Heart left ventricle (tissue), 16 donors: ENCODE data around the gene OR2A5. TPM values are rescaled to one million over a fixed set of nuclear protein-coding genes. Genes with fewer than 3 reads are reported as not detected.
A peak's percentile ranks its signal among the peaks of the same experiment; 100 is the strongest.

Experiments
- ATAC-seq, 4 donors: fragments of 200-7000 bp; cut with Tn5 transposase; one replicate each; pipeline ENCODE4 v1.9.1; 2020 to 2022; ENCODE audit warnings: moderate library complexity in 4 of 4, mild to moderate bottlenecking in 3 of 4, moderate number of reproducible peaks in 1 of 4
- DNase-seq, 5 donors: peaks; one replicate each; pipeline ENCODE4 v3.0.0-alpha.2; 2020
- H3K27ac ChIP-seq, 12 donors: fragments of 200-600 bp; sonication (generic) in 4 of 12; one replicate each; pipeline versions ENCODE4 v1.5.0 to v1.8.0; 2016 to 2022; ENCODE audit warnings: mild to moderate bottlenecking in 2 of 12
- H3K27me3 ChIP-seq, 9 donors: fragments of 200-600 bp; sonication (generic) in 2 of 9; one replicate each; pipeline versions ENCODE4 v1.5.1 to v1.8.0; 2016 to 2022; ENCODE audit warnings: mild to moderate bottlenecking in 3 of 9
- H3K36me3 ChIP-seq, 9 donors: fragments of 200-600 bp; sonication (generic) in 2 of 9; one replicate each; pipeline versions ENCODE4 v1.5.0 to v1.8.0; 2018 to 2022; ENCODE audit warnings: mild to moderate bottlenecking in 2 of 9
- H3K4me1 ChIP-seq, 12 donors: fragments of 200-600 bp; sonication (generic) in 4 of 12; one replicate each; pipeline versions ENCODE4 v1.5.0 to v1.8.0; 2016 to 2022; ENCODE audit warnings: mild to moderate bottlenecking in 3 of 12
- H3K4me3 ChIP-seq, 12 donors: fragments of 200-600 bp; sonication (generic) in 4 of 12; one replicate each; pipeline versions ENCODE4 v1.5.0 to v1.8.0; 2017 to 2022; ENCODE audit warnings: mild to moderate bottlenecking in 9 of 12, moderate library complexity in 4 of 12
- H3K9me3 ChIP-seq, 12 donors: fragments of 200-600 bp; sonication (generic) in 4 of 12; one replicate each; pipeline versions ENCODE4 v1.5.0 to v1.8.0; 2016 to 2022; ENCODE audit warnings: mild to moderate bottlenecking in 1 of 12
- CTCF ChIP-seq, 12 donors: fragments of 200-600 bp; sonication (generic) in 4 of 12; IDR thresholded peaks; one replicate each; pipeline versions ENCODE4 v1.5.0 to v1.8.0; 2018 to 2022; ENCODE audit warnings: antibody characterized with exemption in 12 of 12, mild to moderate bottlenecking in 5 of 12
- POLR2A ChIP-seq, 2 donors: fragments of 450-650 bp; IDR thresholded peaks; one replicate each; pipeline ENCODE4 v1.6.1; 2017; ENCODE audit warnings: antibody characterized with exemption in 2 of 2, mild to moderate bottlenecking in 2 of 2, moderate library complexity in 2 of 2
- WGBS, 4 donors: extraction: QIAGEN DNeasy Blood & Tissue Kit in 2 of 4; methylation state at CpG; one replicate each; pipeline versions ENCODE4 v1.1.5 to v1.1.7; 2013 to 2018; 5-methylcytosine and 5-hydroxymethylcytosine counted together
- intact Hi-C, 10 donors: fragments of 100-400 bp; cut with DNase I; formaldehyde crosslinking; loops; one replicate each; pipeline versions ENCODE4 v1.11.1 to v1.14.2; 2022
- polyA plus RNA-seq, 2 donors: library from polyadenylated mRNA; stranded (reverse); fragments of 200-250 nt; gene quantifications; one replicate each; pipeline ENCODE4 v1.2.3, GENCODE V29; 2013
- total RNA-seq, 9 donors: library from RNA; depleted of rRNA in 2 of 9; stranded (reverse); fragments of >200 nt in 2 of 9; fragmentation: NEBNext Ultra II Directional in 3 of 9; extraction: Animal tissue kit (Norgen Biotek cat#: 25700) in 3 of 9; gene quantifications; one replicate each; pipeline versions ENCODE4 v1.1.0 to v1.2.4, GENCODE V29; 2016 to 2023
- donor health status: ischemic (EF 13 %, LVEDD 7.1; RV severe dilation, severe dysfunction).
- donor health status: healthy with polysubstance abuse.
- donor health status: DM: no; HTN: yes; CAD: no.
- donor health status: DM: no; HTN: no; CAD: no.
- donor health status: ischemic (EF 25% LVEDD 6.9; RV normal size, moderate dysfunction).
- donor health status: ischemic (EF 25% LVEDD 5.7; RV mildly dilated, moderate dysfunction).
- donor health status: healthy.
- donor health status: DM: yes; HTN: yes; CAD: no.
- donor health status: ischemic (EF 35%, LVEDD 5.7; RV mildly dilated, moderate dysfunction).
- donor health status: nonischemic (EF 11% LVEDD 7.7; RV severe dilation, severe dysfunction).
- donor health status: DM: yes; HTN: yes; CAD: no.
- donor health status: PGD.
- donor health status: ischemic (EF 29% LVEDD 5.4; RV normal size, mild dysfunction).
- donor health status: nonischemic (EF 23%, LVEDD 6.1; RV moderate dilation, normal function).

Gene OR2A5
- total and polyA plus RNA-seq, 11 donors, result not detected

- TF ChIP-seq POLR2A (IDR thresholded peaks at IDR 0.05) (no peak), CTCF (IDR thresholded peaks at IDR 0.05) (no peak)
- no peak overlapping the region for H3K4me3 ChIP-seq
- no peak for ATAC-seq
- DNase-seq, result no peak
- H3K36me3 ChIP-seq, result no peaks in the 10 kb centered on the region
- no peak overlapping the region for H3K27ac ChIP-seq
- intact Hi-C loops, result loop anchor here in 3 of 10 donors (5.0 to 10.0 kb wide), 2 partner anchors 92 to 94 kb away; partner anchors contain the start of gene OR2A14 (in 2 of the 3)
- no peaks in the 10 kb centered on the region for H3K27me3 ChIP-seq
- WGBS, 4 donors, result 38 to 69% (median 50%) methylated on average over 1 of the region's 1 CpG
- peaks cover 0 to 21% (median 0%) of the 10 kb centered on the region in 12 donors for H3K4me1 ChIP-seq
- no peaks in the 10 kb centered on the region for H3K9me3 ChIP-seq
Observed at GRCh38 chr7:144032985-144033709, 15.6 kb upstream of the OR2A5 start.

DNA sequence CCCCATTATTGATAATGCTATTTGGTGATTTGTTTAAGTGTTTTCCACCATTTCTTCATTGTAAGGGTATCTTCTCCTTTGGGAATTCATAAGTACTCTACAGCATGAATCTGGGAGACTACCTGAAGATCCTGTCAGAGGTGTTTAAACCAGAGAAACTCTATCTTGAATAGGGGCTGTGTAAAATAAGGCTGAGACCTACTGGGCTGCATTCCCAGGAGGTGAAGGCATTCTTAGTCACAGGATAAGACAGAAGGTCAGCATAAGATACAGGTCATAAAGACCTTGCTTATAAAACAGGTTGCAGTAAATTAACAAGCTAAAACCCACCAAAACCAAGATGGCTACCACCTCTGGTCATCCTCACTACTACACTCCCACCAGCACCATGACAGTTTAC is 13.4 kb upstream of the OR2A5 start:
- H3K27ac ChIP-seq, result peak overlapping the region in 2 of 12 donors; percentile 55 to 71
- intact Hi-C loops, result loop anchor here in 2 of 10 donors (10.0 kb wide), 1 partner anchor 89 kb away; the partner anchor contains the start of gene OR2A14 (in 2 of the 2)
- no peak overlapping the region for H3K4me3 ChIP-seq

DNA sequence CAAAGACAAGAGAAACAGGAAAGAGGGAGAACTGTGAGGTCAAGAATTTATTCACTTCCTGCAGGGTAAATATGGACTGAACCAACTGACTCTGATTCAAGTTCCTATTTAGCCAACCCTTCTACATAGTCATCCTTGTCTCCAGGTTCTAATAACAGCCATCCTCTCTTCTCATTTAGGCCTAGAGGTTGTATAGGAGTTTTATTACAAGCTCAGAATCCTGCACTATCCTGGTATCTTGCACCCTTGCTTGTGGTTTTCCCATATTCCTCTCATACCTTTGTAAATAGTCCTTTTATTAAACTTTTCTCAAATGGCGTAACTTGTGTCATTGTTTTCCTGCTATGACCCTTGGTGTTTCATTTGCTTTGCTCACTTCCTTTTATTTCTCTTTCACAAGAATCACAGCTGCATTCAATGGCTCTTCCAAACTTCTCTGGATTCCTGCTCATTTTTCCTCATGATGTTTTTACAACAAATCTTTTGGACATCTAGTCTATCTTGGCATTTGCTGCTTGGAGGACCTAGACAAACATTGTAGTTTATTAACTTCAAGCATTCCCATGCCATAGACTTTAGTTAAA is 12.4 kb upstream of the OR2A5 start:
- Histone ChIP-seq H3K9me3 (no peaks in the 10 kb centered on the region), H3K36me3 (no peaks in the 10 kb centered on the region), H3K4me3 (no peak overlapping the region), H3K27ac (peak overlapping the region in 7 of 12 donors; percentile 10 to 71 (median 55)), H3K27me3 (no peaks in the 10 kb centered on the region), H3K4me1 (peaks cover 0 to 21% (median 0%) of the 10 kb centered on the region in 12 donors)
- ATAC-seq, result peak in 1 of 4 donors; percentile 42
- no peak for DNase-seq
- no peak for TF ChIP-seq POLR2A (IDR thresholded peaks at IDR 0.05)
- intact Hi-C loops, result loop anchor here in 2 of 10 donors (10.0 kb wide), 1 partner anchor 88 kb away; the partner anchor contains the start of gene OR2A14 (in 2 of the 2)
- 2 to 65% (median 33%) methylated on average over 1 of the region's 1 CpG for whole genome bisulfite sequencing, 4 donors

More for the DNA sequence above, 13.4 kb upstream of the OR2A5 start:
- ATAC-seq (no peak), DNase-seq (no peak)
- no peaks in the 10 kb centered on the region for H3K36me3 ChIP-seq
- H3K9me3 ChIP-seq, result no peaks in the 10 kb centered on the region
- TF ChIP-seq POLR2A (IDR thresholded peaks at IDR 0.05) (no peak), CTCF (IDR thresholded peaks at IDR 0.05) (no peak)
- peaks cover 0 to 21% (median 0%) of the 10 kb centered on the region in 12 donors for H3K4me1 ChIP-seq
- no peaks in the 10 kb centered on the region for H3K27me3 ChIP-seq

DNA sequence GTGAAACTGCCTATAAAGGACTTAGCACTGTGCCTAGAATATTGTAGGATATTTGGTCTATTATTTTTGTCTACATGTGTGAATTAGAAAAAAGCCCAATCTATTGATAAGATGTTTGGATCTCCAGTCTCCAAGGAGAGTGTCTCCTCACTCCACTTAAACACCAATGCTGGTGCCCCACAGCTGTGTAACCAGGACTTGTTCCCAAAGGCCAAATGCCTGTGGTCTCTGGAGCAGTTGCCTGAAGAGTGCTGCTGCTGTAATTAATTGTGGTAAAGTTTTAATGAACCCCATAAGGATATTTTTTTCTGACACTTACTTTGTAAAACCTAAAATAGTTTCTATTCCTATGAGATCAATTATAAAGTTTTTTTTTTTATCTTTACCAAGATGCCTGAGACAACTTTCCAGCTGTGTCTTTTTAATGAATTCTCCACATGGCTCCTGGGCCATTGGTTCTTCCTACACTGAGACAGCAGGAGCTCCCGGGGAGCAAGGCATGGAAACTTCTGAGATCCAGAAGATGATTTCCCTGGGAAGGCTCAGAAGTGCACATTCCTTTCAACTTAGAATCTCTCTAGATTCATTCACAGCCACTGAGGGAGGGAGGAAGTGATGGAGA is 11.2 kb upstream of the OR2A5 start:
- Histone ChIP-seq H3K9me3 (no peaks in the 10 kb centered on the region), H3K36me3 (no peaks in the 10 kb centered on the region), H3K4me3 (no peak overlapping the region), H3K27ac (peak overlapping the region in 5 of 12 donors; percentile 31 to 71 (median 65)), H3K4me1 (peaks cover 0 to 21% (median 0%) of the 10 kb centered on the region in 12 donors), H3K27me3 (no peaks in the 10 kb centered on the region)
- peak in 3 of 5 donors; percentile 29 to 45 (median 35) for DNase-seq
- peak in 3 of 4 donors; percentile 47 to 77 (median 74) for ATAC-seq
- 33 to 40% (median 37%) methylated on average over 1 of the region's 1 CpG for WGBS, 4 donors
- intact Hi-C loops, result loop anchor here in 2 of 10 donors (10.0 kb wide), 1 partner anchor 87 kb away; the partner anchor contains the start of gene OR2A14 (in 2 of the 2)
- TF ChIP-seq CTCF (IDR thresholded peaks at IDR 0.05), result no peak
- no peak for TF ChIP-seq POLR2A (IDR thresholded peaks at IDR 0.05)
